ENCODE measurements around the gene RAB40B. TPM values are rescaled to one million over a fixed set of nuclear protein-coding genes. Genes with fewer than 3 reads are reported as not detected.
"Not testable (repeated sequence)": the region's sequence is repeated elsewhere in the genome, so short reads cannot be mapped to it uniquely, and the experiment has no call there.

The RAB40B gene, protein sequence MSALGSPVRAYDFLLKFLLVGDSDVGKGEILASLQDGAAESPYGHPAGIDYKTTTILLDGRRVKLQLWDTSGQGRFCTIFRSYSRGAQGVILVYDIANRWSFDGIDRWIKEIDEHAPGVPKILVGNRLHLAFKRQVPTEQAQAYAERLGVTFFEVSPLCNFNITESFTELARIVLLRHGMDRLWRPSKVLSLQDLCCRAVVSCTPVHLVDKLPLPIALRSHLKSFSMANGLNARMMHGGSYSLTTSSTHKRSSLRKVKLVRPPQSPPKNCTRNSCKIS
- total RNA-seq: 10 to 100 TPM; 10.3 to 12.2 TPM
- polyA plus RNA-seq: 1 to 10 TPM; 4.9 to 7.8 TPM
- long read RNA-seq, donor 1, transcript RAB40B-211 (1 exons, 2,522 nt): minor isoform, 12 of 41 reads
- long read RNA-seq, donor 1, transcript RAB40B-206 (6 exons, 3,859 nt): major isoform, 24 of 41 reads
- long read RNA-seq, donor 1, partial matches to known transcripts: 0 of 41 reads
- long read RNA-seq, donor 1, other reads (novel, unspliced or antisense): 0 of 41 reads
- long read RNA-seq, donor 2, transcript RAB40B-211 (1 exons, 2,522 nt): major isoform, 10 of 14 reads
- long read RNA-seq, donor 2, partial matches to known transcripts: 0 of 14 reads
- long read RNA-seq, donor 2, other reads (novel, unspliced or antisense): 0 of 14 reads
- long read RNA-seq, donor 3, transcript RAB40B-211 (1 exons, 2,522 nt): major isoform, 7 of 13 reads
- long read RNA-seq, donor 3, transcript RAB40B-206 (6 exons, 3,859 nt): minor isoform, 5 of 13 reads
- long read RNA-seq, donor 3, partial matches to known transcripts: 0 of 13 reads
- long read RNA-seq, donor 3, other reads (novel, unspliced or antisense): 0 of 13 reads
- long read RNA-seq, donor 4, transcript RAB40B-211 (1 exons, 2,522 nt): major isoform, 13 of 19 reads
- long read RNA-seq, donor 4, partial matches to known transcripts: 0 of 19 reads
- long read RNA-seq, donor 4, other reads (novel, unspliced or antisense): 0 of 19 reads
- long read RNA-seq, donor 5, transcript RAB40B-208 (2 exons, 517 nt): minor isoform, 5 of 56 reads
- long read RNA-seq, donor 5, transcript RAB40B-211 (1 exons, 2,522 nt): major isoform, 20 of 56 reads
- long read RNA-seq, donor 5, transcript RAB40B-206 (6 exons, 3,859 nt): minor isoform, 13 of 56 reads
- long read RNA-seq, donor 5, partial matches to known transcripts: 0 of 56 reads
- long read RNA-seq, donor 5, other reads (novel, unspliced or antisense): 16 of 56 reads

DNA sequence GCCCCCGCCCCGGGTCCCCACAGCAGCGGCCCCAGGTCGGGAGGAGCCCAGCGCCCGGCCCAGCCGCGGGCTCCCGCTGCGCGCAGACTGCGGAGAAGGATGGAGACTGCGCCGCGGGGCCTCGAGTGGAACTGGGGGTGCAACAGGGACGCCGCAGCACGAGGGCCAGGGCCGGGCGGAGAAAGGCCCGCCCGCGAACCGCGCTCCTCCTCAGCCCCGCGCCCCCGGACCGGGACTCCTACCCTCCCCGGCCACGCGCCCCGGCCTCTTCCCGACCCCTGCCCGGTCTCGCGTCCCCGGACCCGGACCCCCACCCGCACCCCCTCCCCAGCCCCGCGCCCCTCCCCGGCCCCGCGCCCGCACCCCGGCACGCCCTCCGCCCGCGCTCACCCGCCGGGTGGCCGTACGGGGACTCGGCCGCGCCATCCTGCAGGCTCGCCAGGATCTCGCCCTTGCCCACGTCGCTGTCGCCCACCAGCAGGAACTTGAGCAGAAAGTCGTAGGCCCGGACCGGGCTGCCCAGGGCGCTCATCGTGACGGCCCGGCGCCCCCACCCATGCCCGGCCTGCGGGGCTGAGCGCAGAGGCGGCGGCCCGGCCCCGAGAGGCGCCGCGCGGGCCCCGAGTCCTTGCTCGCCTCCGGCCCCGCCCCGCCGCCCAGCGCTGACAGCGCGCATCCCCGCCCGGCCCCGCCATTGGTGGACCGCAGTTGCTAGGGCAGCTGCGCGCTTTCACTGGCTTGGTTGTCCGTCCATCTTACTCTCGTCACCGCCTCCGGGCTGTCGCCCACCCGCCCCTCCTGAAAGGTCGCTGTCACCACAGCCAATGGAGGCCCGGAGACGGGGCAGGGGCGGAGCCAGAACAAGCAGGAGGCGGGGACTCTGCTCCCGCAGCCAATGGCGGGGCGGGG lies at the start of gene RAB40B:
Gene RAB40B, minus strand, starts transcription at position 634 of the 909 bp plus-strand sequence. Its CDS starts 102 bp downstream, at position 532.
- Histone ChIP-seq H3K27me3 (ENCODE audit: control insufficient read depth in 3 of 3, insufficient read depth in 3 of 3, low read length in 2 of 3) (no peaks in the 10 kb centered on the region), H3K9ac (ENCODE audit: insufficient read depth in 1 of 2, low read length in 2 of 2) (no peak within 1 kb of the TSS), H3K4me1 (ENCODE audit: control insufficient read depth in 5 of 5, insufficient read depth in 5 of 5, low read length in 5 of 5) (peaks cover 0 to 23% (median 12%) of the 10 kb centered on the region in 5 donors), H3K36me3 (ENCODE audit: control insufficient read depth in 4 of 4, insufficient read depth in 4 of 4, low read length in 4 of 4) (peaks cover 0 to 4% (median 2%) of the 10 kb centered on the region in 4 donors), H3K4me3 (peak within 1 kb of the TSS; percentile 80), H3K27ac (ENCODE audit: low read depth in 1 of 2, low read length in 1 of 2) (peak within 1 kb of the TSS; percentile 38), H3K9me3 (ENCODE audit: control insufficient read depth in 4 of 4, insufficient read depth in 3 of 4, low read length in 3 of 4) (peaks cover 0 to 7% (median 2%) of the 10 kb centered on the region in 4 donors)
- peak; percentile 97 for ATAC-seq (ENCODE audit: insufficient read depth, low FRiP score)
- WGBS, 2 donors: 0 to 1% methylated on average over 66 to 112 of the region's 112 CpGs
- TF ChIP-seq, protein P1, sequence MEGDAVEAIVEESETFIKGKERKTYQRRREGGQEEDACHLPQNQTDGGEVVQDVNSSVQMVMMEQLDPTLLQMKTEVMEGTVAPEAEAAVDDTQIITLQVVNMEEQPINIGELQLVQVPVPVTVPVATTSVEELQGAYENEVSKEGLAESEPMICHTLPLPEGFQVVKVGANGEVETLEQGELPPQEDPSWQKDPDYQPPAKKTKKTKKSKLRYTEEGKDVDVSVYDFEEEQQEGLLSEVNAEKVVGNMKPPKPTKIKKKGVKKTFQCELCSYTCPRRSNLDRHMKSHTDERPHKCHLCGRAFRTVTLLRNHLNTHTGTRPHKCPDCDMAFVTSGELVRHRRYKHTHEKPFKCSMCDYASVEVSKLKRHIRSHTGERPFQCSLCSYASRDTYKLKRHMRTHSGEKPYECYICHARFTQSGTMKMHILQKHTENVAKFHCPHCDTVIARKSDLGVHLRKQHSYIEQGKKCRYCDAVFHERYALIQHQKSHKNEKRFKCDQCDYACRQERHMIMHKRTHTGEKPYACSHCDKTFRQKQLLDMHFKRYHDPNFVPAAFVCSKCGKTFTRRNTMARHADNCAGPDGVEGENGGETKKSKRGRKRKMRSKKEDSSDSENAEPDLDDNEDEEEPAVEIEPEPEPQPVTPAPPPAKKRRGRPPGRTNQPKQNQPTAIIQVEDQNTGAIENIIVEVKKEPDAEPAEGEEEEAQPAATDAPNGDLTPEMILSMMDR (IDR thresholded peaks at IDR 0.05; ENCODE audit: control extremely low read depth, extremely low read depth): no peak
- DNase-seq: peak; percentile 99 to 100 (median 99)

DNA sequence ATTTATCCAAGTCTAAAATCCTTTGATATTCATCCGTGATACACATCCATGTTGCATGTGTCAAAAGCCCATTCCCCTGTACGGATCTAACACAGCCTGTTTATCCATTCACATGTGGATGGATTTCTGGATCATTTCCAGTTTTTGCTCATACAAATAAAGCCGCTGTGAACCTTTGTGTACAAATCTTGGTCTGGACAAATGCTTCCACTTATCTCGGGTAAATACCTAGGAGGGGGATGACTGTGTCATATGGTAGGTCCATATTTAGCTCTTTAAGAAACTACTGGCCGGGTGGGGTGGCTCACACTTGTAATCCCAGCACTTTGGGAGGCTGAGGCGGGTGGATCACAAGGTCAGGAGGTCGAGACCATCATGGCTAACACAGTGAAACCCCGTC lies 47.0 kb upstream of the RAB40B start:
- Histone ChIP-seq H3K36me3 (ENCODE audit: control insufficient read depth in 4 of 4, insufficient read depth in 4 of 4, low read length in 4 of 4) (peaks cover 10 to 31% (median 14%) of the 10 kb centered on the region in 4 donors), H3K27ac (ENCODE audit: low read depth in 1 of 2, low read length in 1 of 2) (no peak overlapping the region), H3K4me1 (ENCODE audit: control insufficient read depth in 5 of 5, insufficient read depth in 5 of 5, low read length in 5 of 5) (peaks cover 0 to 2% (median 0%) of the 10 kb centered on the region in 5 donors), H3K9me3 (ENCODE audit: control insufficient read depth in 4 of 4, insufficient read depth in 3 of 4, low read length in 3 of 4) (peaks cover 0 to 10% (median 4%) of the 10 kb centered on the region in 4 donors), H3K9ac (ENCODE audit: insufficient read depth in 1 of 2, low read length in 2 of 2) (no peak overlapping the region), H3K4me3 (no peak overlapping the region), H3K27me3 (ENCODE audit: control insufficient read depth in 3 of 3, insufficient read depth in 3 of 3, low read length in 2 of 3) (no peaks in the 10 kb centered on the region)
- TF ChIP-seq, protein P1 (IDR thresholded peaks at IDR 0.05; ENCODE audit: control extremely low read depth, extremely low read depth): no peak
- DNase-seq (no peak), ATAC-seq (ENCODE audit: insufficient read depth, low FRiP score) (no peak)
- WGBS, 2 donors: 68 to 83% methylated on average over 8 of the region's 8 CpGs

DNA sequence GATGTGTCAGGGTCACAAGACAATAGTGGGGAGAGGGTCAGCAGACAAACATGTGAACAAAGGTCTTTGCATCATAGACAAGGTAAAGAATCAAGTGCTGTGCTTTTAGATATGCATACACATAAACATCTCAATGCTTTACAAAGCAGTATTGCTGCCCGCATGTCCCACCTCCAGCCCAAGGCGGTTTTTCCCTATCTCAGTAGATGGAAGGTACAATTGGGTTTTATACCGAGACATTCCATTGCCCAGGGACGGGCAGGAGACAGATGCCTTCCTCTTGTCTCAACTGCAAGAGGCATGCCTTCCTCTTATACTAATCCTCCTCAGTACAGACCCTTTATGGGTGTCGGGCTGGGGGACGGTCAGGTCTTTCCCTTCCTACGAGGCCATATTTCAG lies 46.2 kb upstream of the RAB40B start:
- not testable (repeated sequence) for H3K9ac ChIP-seq (ENCODE audit: insufficient read depth in 1 of 2, low read length in 2 of 2); H3K4me3 ChIP-seq; H3K4me1 ChIP-seq (ENCODE audit: control insufficient read depth in 5 of 5, insufficient read depth in 5 of 5, low read length in 5 of 5); H3K27me3 ChIP-seq (ENCODE audit: control insufficient read depth in 3 of 3, insufficient read depth in 3 of 3, low read length in 2 of 3); H3K9me3 ChIP-seq (ENCODE audit: control insufficient read depth in 4 of 4, insufficient read depth in 3 of 4, low read length in 3 of 4); ATAC-seq (ENCODE audit: insufficient read depth, low FRiP score); DNase-seq
- Histone ChIP-seq H3K36me3 (ENCODE audit: control insufficient read depth in 4 of 4, insufficient read depth in 4 of 4, low read length in 4 of 4) (peaks cover 12 to 39% (median 17%) of the 10 kb centered on the region in 4 donors), H3K27ac (ENCODE audit: low read depth in 1 of 2, low read length in 1 of 2) (peak overlapping the region in 1 of 2 donors; percentile 46)
- WGBS, 2 donors: 59 to 70% methylated on average over 7 of the region's 7 CpGs
